NCI-H1105 treated with DMSO at 0.1 percent for 48 hours (cell line): Measurements from ENCODE around the gene ARF6.

ENCODE experiments used
- DNase-seq: peaks from one replicate; lab custom pipeline; 2025; lab: John Stamatoyannopoulos, UW

The ARF6 gene

DNA sequence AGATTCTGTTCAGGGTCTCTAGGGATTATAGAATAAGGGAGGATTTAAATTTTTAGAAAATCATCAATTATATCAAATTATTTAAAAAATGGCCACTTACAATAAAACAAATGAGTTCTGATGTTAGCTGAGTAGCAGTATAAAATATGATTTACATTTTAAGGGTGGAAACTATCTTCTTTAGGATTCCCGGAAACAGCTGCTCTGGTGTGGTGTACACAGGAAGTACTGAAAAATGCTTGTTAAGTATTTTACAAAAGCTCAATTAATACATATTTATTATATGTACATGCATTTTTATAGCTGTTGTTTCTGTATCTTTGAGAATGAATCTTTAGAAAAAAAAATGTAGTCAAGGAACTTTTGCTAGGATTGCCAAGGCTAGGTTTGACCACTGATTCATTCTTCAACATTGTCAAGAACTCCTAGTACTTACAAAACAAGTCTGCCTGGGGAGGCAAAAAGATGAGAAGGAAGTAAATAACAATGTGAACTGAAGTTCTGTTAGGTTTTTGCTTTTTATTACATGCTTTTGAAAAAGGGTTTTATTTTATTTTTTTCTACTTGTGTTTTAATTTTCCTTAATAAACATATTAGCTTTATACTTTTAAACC, 48.0 kb downstream of the ARF6 start:
- no peak for DNase-seq

- DNase-seq, result no peak
Measured at GRCh38 chr14:49942090-49942489, 49.2 kb downstream of the ARF6 start.

GRCh38 chr14:49944501-49944900, 51.6 kb downstream of the ARF6 start:
- DNase-seq, result no peak

DNA sequence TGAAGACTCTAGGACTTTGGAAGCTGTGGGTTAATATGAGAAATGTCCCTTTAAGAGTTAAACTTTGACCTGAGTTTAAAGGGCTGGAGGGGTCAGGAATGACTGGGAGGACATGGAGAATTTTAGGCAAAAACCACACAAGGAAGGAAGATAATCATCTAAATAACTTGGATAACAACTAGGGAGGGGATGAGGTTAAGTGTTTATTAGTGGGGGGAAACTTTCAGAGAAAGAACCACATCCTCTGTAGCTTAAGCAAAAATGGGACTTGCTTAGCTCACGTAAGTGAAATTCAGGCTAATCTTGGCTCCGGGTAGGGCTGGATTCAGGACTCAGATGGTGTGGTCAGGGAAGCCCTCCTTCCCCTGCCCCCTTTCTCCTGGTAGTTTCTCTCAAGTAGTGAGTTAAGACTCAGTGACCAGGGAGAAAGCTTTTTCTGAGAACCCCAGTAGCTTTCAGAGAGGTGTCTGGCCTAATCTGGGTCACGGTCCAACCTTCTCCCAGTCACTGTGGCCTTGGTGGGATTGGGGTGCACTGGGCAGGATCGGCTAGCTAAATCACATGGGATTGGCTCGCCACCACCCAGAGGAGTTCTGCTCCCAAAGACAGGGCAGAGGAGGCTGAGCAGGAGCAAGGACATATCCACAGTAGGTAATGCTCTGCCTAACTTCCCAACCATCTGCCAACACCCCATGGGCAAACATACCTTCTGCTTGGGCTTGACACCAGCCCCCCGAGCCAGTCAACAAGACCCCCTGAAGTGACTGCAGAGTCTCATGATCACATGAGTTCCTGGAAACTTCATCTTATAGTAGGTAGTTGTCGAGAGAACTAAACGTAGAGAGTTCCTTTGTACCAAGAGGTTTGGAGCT, 52.8 kb downstream of the ARF6 start:
- DNase-seq, result no peak
